HG03460 (cell line): ENCODE results near the gene SSX3.
"Not testable (repeated sequence)": the region's sequence is repeated elsewhere in the genome, so short reads cannot be mapped to it uniquely, and the experiment has no call there.

Experiments
- ATAC-seq: cut with Tn5 transposase; IDR thresholded peaks from one replicate; pipeline ENCODE4 v1.9.1; 2021; ENCODE audit not compliant: unreplicated experiment

The SSX3 gene, protein sequence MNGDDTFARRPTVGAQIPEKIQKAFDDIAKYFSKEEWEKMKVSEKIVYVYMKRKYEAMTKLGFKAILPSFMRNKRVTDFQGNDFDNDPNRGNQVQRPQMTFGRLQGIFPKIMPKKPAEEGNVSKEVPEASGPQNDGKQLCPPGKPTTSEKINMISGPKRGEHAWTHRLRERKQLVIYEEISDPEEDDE

DNA sequence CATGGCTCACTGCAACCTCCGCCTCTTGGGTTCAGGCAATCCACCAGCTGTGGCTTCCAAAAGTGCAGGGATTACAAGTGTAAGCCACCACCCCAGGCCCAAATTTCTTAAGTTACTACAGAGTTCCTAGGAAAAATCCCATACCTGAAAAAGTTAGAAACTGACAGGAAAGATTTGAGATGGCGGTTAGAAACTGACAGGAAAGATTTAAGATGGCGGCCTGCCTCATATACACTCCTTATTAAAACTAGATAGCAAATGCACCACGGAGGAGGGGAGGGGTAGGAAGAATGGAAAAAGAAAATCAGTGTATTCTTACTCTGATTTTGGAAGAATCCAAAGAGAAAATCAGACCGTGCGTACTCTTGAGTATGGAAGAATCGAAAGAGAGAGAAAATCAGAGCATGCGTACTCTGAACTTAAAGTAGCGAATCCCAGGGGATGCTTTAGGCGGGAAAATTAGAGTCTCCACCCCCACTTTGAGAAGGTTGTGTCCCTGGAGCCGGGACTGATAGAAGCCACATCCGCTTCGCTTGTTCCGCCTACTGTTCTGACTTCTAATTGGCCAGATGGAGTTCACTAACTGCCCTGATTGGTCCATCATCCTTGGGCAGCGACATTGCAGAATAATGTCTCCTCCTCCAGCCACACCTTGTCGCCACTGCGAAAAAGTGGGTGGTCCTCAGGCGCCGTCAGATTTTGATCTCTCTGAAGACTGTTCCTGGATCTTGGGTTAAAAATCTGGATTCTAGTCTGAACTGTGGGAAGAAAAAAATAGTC is at the start of gene SSX3:
SSX3 (minus strand) TSS at position 389 of the 780 bp plus-strand sequence. CDS start 1,454 bp downstream, outside the sequence.
- ATAC-seq: not testable (repeated sequence)

DNA sequence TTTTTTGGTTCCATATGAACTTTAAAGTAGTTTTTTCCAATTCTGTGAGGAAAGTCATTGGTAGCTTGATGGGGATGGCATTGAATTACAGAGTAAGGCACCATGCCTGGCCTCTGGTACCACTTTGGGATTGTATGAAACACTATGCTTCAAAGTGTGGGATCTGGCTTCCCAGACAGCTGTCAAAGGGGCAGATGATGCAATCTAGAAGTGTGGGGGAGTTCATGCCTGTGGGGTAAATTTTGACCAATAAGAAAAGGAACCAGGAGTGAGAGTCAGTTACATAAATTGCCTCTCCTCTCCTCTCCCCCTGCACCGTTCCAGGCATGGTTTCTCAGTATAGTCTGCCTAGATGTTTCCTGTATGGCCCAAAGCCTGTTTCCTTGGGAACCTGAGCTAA is 41.3 kb upstream of the SSX3 start:
- not testable (repeated sequence) for ATAC-seq

DNA sequence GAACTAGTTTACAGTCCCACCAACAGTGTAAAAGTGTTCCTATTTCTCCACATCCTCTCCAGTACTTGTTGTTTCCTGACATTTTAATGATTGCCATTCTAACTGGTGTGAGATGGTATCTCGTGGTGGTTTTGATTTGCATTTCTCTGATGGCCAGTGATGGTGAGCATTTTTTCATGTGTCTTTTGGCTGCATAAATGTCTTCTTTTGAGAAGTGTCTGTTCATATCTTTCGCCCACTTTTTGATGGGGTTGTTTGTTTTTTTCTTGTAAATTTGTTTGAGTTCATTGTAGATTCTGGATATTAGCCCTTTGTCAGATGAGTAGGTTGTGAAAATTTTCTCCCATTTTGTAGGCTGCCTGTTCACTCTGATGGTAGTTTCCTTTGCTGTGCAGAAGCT is 40.4 kb upstream of the SSX3 start:
- ATAC-seq: not testable (repeated sequence)

DNA sequence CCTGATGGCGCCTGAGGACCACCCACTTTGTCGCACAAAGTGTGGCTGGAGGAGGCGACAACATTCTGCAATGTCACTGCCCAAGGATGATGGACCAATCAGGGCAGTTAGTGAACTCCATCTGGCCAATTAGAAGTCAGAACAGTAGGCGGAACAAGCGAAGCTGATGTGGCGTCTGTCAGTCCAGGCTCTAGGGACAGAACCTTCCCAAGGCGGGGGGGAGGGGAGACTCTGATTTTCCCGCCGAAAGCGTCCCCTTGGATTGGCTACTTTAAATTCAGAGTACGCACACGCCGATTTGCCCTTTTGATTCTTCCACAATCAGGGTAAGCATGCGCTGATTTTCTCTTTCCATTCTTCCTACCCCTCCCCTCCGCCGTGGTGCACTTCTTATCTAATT is 26.7 kb upstream of the SSX3 start, which contains the start of gene SSX4:
SSX4 (plus strand) TSS at position 301 of the 400 bp plus-strand sequence. CDS start 515 bp downstream, outside the sequence.
- ATAC-seq: not testable (repeated sequence)

DNA sequence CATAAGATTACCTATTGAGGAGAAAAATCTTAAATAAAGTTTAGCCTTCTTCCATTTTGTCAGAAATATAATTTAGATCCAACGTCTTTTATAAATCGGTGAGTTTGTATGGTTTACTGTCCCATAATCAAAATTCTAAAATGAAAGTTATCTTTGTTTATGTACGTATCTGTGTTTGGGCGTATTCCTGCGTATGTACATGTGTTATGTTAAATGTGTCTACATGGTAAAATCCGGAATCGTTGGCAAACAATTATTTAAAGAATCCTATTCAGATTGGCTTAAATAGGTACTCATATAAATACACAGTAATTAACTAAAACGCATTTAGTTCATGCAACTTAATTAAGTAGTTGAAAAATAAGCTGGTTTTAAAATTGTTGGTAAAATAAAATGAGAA is 13.9 kb upstream of the SSX3 start:
- ATAC-seq: not testable (repeated sequence)

DNA sequence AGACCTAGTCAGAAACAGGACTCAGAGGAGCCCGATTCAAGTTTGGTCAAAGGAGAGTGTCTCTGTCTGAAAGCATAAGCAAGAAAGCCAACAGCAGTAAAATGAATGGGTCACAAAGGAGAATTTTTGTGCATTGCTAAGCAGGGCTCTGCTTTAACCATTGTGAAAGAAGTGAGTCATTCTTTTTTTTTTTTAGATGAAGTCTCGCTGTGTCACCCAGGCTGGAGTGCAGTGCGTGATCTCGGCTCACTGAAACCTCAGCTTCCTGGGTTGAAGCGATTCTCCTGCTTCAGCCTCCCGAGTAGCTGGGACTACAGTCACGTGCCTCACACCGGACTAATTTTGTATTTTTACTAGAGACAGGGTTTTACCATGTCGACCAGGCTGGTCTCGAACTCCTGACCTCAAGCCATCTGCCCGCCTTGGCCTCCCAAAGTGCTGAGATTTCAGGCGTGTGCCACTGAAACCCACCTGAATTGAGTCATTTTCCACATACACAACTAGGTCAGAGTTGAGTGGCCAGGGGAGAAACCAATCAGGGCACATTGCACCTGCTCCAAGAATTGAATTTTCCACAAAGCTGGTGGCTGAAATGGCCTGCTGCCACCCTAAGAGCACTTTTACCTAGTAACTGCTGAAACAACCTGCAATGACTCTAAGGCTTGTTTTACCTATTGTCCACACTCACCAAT is 11.4 kb upstream of the SSX3 start:
- not testable (repeated sequence) for ATAC-seq

DNA sequence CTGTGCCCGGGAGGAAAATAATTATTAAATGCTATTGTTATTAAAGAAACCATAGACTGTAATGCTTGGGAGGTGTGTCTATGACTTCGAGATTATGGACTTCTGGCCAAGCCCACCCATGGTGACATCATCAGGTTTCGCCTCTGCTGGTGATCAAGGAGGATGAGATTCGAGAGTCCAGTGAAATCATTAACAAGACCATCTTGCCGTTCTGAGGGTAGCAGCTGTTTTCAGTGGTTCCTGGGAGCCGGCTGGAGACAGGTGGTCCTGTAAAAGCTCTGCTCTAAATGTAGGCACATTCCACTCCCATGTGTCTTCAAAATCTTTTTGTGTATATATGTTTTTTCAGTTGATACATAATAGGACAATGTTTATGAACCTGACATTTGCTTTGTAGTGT is 2.8 kb upstream of the SSX3 start:
- not testable (repeated sequence) for ATAC-seq

DNA sequence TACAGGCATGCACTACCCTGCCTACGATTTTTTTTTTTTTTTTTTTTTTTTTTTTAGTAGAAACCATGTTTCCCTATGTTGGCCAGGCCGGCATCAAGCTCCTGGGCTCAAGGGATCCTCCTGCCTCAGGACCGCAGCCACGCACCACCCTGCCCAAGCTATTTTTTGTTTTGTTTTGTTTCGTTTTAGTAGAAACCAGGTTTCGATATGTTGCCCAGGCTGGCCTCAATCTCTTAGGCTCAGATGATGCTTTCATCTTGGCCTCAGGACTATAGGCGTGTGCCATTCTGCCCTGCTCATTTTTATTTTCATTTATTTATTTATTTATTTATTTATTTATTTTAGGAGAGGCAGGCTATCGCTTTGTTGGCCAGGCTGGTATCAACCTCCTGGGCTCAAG is 1.2 kb upstream of the SSX3 start:
- ATAC-seq: no peak

DNA sequence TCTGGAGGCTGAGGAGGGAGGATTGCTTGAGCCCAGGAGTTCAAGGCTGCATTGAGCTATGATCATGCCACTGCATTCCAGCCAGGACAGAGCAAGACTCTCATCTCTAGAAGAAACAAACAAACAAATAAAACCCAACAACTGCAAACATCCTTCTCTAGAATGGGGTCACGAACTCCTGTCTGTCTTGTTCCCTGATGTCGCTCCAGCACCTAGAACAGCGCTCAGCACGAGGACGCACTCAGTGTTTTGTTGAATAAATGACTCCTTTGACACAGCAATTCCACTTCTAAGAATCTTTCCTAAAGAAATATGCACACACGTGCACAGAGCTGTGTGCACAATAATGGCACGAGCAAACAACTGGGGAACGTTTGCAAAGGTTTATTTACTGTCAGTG is 10.4 kb downstream of the SSX3 start:
- ATAC-seq: not testable (repeated sequence)

DNA sequence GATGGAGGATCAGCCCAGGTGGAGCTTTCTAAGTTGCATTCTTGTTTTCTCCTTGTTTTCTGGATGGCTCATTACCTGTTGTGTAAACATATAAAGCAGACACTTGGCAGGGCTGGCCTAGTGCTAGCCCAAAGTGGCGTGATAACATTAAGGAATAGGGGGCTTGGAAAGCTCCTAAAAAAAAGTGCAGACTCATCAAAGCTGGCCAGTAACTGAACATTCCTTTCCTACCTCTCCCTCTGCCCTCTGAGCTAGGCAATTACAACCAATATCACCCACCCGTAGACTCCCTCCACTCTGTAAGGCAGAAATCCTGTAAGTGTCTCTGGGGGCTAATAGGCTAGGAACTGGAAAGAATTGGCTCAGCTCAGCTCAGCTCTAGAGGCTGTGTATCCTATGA is 42.5 kb downstream of the SSX3 start:
- not testable (repeated sequence) for ATAC-seq

DNA sequence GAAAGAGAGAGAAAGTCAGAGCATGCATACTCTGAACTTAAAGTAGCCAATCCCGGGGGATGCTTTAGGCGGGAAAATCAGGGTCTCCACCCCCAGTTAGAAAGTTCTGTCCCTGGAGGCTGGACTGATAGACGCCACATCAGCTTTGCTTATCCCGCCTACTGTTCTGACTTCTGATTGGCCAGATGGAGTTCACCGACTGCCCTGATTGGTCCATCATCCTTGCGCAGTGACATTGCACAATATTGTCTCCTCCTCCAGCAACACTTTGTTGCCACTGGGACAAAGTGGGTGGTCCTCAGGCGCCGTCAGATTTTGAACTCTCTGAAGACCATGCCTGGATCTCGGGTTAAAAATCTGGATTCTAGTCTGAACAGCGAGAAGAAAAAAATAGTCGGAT is 50.3 kb downstream of the SSX3 start:
- ATAC-seq: no peak
